ENCODE results near the gene NMT2.
"Not testable (repeated sequence)": the region's sequence is repeated elsewhere in the genome, so short reads cannot be mapped to it uniquely, and the experiment has no call there.

NMT2 gene

DNA sequence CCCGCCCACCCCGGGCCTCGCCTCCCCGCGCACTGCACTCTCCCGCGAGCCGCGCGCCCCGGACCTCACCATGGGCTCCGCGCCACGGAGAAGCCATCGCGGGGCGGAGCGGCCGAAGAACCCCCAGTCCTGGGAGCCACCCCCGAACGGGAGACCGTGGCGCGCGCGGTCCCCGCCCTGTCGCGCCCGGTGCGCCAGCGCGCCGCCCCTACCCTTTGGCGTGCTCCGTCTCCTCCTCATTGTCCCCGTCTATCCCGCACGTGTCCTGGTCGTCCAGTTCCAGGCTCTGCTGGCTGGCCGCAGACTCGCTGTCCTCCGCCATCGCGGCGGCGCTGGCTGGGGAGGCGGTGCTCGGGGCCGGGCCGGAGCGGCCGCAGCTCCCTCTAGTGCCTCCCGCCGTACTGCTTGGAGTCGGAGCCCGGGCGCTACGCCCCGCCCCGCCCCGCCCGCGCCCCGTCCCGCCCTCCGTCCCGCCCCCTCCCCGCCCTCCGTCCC, at the start of gene NMT2:
Gene NMT2, minus strand, starts transcription at position 403 of the 495 bp plus-strand sequence. Its CDS starts 81 bp downstream, at position 322.
- peak; percentile 97 for DNase-seq

DNA sequence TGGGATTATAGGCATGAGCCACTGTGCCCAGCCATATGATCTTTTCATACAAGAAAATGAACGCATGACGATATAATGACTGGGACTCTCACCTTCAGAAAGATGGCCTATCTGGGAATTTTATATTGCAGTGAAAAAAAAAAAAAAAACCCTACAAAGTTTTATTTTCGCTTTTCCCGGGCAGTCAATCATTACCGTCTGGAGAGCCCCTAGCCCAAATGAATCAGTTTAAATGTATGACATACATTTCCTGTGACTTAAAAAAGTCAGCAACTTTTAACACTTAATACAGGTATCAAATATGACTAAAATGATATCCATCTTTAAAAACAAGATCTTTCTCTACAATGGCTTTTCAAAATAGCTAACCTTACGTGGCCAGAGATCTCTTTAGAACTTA, 48.2 kb upstream of the NMT2 start:
- DNase-seq, result no peak

DNA sequence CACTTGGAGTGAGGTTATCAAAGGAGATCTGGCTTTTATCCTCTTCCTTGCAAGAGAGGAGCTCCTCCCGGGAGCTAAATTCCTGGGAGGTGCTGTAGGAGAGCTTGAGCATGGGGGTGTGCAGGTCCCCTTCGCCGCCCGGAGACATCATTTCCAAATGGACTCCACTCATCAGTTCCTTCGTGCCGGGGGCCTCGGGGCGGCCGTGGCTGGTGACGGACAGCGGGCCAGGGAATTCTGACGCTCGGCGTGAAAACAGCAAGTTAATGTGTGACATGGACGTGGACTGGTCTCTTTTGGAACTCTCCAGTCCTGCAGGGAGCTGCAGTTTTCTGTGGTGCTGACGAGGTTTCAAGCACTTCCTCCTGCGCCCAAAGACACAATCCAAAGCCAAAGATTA, 45.7 kb upstream of the NMT2 start:
- DNase-seq, result no peak

DNA sequence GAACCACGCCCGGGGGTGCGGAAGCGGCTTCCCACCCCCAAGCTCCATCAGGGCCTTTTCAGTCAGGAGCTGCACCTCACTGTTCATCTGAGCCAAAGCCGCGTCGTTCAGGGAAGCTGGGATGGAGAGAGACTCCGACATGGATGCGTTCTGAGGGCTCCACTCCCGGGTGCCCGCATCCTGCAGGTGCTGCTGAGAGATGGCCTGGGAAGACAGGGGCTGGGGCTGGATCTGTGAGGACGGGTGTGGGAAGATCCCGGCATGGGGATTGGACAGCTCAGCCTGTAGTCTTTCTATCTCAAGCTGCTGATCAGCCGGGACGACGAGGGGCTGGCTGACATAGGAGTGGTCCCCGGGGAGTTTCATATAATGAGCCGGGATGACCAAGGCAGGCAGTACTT, 45.0 kb upstream of the NMT2 start:
- no peak for DNase-seq

DNA sequence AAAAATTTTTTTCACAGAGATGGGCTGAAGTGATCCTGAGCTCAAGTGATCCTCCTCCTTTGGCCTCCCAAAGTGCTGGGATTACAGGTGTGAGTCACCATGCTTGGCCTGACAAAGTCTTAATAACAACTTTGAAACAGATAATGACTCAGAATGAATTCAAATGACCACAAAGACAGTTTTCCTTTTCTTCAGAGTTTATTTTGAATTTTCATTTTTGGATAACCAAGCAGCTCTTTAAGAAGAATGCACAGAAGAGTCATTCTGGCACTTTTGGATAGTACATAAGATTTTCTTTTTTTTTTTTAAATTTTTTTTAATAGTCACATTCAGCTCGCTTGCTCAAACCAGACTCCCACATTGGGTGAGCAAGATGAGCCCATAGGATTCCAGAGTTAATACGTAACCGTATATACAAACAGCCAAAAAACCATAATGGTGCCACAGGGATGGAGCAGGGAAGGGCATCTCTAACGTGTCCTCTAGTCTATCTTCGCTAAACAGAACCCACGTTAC, 43.0 kb upstream of the NMT2 start:
- DNase-seq, result no peak

DNA sequence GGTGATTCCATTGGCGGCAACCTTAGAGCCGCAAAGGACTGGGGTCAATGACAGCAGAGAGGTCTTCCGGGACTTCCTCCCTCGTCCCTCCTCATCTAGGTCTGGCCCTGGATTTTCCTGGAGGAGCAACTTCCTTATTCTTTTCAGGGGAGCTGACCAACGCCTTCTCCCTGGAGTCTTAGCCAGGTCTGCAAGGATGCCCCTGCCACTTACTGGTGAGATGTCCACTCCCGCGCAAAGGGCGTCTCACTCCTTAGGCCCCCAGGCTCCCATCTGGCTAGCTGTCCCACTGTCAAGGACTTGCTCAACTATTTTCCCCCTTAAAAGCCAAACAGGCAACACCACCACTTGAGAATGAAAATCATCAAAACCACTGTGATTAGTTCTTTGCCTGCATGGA, 42.0 kb upstream of the NMT2 start:
- no peak for DNase-seq

DNA sequence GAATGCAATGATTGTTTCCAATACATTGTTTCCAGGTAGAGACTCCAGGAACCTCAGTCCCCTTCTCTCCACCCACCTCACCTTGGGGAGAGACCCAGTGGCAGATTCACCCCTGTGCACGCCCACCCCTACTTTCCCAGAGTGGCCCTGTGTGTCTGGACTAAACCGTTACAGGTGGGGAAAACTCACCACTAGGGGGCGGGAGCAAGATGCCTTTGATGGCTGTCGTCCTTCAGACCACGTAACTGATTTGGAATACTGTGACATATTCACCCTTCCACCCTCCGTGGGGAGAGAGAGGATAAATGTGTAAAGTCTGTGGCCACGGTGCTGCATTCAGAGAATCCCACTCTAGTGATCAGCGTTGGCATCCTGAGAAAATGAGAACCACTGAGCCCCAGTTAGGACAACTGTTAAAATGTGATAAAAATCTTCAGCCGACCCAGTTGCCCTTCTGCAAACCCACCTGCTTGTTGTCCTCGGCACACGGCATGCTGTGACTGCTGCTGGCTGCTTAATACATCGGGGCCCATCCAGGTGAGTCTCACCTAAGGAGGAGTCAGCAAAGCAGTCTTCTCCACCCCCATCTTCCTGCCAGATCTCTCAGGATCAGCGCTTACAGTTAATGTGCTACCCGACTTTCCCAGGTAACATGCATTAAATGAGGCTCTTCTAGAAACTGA, 41.5 kb upstream of the NMT2 start:
- DNase-seq, result peak; percentile 83

DNA sequence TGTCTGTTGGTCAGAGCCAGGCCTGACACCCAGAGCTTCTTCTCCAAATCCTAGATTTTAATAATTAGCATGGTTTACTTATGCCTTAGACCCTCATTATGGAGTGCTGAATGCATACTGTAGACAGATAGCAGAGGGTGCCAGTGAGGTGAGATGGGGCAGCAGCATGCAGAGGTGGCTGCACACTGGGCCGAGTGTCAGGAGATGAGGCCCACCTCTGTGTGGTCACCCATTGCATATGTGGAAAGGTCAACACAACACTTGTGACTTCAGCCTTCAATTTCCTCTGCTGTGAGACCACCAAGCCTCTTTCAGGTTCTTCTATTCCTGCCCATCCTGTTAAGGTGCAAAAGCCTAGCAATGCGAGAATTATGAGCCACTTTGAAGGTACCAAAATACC, 39.7 kb upstream of the NMT2 start:
- DNase-seq, result no peak

DNA sequence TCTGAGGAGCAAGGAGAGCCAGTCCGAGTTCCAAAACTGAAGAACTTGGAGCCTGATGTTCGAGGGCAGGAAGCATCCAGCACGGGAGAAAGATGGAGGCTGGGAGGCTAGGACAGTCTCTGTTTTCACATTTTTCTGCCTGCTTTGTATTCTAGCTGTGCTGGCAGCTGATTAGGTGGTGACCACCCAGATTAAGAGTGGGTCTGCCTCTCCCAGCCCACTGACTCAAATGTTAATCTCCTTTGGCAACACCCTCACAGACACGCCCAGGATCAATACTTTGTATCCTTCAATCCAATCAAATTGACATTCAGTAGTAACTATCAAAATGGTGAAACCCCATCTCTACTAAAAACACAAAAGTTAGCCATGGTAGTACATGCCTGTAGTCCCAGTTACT, 38.9 kb upstream of the NMT2 start:
- DNase-seq, result not testable (repeated sequence)

DNA sequence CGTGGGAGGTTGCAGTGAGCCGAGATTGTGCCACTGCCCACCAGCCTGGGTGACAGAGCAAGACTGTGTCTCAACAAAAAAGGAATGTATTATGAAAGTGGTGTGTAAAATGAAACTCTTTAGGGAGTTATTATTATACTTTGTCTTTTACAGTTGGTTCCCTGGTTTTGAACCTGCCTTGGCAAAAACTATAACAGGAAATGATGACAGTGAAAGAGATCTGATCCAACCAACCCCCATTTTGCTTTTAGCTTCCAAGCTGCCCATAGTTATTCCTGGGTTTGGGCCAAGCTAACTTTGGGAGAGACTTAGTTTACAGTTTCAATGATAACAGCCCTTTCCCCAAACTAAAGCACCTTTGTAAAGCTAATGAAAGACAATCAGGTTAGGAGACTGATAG, 34.1 kb upstream of the NMT2 start:
- DNase-seq, result no peak

DNA sequence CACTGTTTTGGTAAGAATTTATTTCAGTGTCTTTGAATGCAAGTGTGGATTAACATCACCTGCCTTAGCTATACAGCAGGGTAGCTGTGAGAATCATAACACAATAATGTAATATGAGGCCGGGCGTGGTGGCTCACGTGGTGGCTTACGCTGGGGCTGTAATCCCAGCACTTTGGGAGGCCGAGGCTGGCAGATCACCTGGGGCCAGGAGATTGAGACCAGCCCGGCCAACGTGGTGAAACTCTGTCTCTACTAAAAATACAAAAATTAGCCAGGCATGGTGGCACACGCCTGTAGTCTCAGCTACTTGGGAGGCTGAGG, 33.8 kb upstream of the NMT2 start:
- DNase-seq, result not testable (repeated sequence)

DNA sequence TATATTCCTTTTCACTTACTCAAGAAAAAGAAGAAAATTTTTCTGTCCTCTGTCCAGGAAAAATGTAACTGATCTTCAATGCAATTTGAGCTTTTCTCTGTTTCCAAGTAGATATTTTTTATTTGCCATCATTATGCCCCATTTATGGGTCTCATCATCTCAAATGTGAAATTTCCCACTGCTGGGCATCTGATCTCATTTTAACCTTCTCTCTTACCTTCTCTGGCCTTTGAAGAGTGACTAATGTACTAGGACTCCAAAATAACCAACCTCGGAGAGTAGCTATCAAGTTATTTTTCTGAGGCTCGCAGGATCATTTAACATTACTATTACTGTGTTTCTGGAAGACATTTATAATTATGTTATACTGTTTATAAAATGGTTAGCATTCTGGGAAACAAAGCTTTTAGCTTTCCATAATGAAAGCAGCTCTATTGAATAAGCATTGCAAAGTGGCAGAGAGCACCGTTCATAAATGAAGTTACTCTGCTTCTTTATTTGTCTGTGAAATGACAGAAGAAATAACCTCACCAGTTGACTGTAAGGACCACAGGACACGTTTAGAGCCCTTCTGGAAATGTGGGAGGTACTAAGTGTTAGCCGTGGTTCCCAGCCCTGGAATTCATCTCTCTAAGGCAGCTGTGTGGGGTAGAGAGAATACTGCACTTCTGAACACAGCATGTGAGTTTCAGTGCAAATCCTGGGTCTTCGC, 33.3 kb upstream of the NMT2 start:
- no peak for DNase-seq

DNA sequence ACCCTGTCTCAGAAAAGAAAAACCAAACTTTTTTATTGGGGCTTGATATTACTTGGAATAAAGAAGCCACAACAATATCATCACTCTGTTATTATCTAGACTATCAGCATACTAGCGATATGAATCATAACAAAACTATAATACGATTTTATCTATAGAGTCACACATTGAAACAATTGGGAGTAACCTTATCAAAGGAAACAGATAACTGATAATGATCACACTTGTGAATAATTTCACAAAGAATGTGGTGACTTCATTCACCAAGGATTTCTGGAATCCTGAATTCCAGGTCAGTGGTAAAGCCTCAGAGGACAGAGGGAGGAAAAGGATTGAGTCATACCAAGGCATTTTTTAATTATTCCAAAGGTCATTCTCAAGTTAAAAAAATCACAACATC, 32.1 kb upstream of the NMT2 start:
- DNase-seq, result no peak

DNA sequence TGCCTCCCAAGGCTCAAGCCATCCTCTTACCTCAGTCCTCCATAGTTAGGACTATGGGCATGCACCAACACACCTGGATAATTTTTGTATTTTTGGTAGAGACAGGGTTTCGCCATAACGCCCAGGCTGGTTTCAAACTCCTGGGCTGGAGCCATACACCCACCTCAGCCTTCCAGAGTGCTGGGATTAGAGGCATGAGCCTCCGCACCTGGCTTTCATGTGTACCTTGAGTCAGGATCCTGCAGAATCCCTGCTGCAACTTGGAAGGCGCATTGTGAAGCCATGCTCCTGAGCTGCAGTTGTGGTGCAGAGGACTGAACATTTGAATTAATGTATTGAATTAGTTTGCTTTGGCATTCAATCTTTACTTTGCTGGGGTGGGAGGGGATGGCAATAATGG, 29.4 kb upstream of the NMT2 start:
- no peak for DNase-seq

DNA sequence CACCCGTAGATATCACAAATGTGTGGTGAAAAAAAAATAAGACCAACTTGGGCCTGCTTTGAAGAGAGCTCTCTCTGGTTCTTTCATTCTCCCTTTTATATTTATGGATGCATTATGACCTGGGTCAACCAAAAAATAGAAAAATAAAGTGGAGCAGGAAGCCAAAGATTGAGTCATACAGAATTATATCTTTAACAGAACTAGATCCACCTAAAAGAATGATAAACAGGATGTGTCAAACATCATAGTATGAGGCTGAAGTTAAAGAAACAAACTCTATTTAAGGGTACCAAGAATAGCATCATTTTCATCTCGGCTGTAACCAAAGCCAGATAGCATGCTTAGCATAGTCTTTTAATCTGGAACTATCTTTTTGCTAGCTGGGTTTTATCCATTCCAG, 28.8 kb upstream of the NMT2 start:
- DNase-seq, result no peak

DNA sequence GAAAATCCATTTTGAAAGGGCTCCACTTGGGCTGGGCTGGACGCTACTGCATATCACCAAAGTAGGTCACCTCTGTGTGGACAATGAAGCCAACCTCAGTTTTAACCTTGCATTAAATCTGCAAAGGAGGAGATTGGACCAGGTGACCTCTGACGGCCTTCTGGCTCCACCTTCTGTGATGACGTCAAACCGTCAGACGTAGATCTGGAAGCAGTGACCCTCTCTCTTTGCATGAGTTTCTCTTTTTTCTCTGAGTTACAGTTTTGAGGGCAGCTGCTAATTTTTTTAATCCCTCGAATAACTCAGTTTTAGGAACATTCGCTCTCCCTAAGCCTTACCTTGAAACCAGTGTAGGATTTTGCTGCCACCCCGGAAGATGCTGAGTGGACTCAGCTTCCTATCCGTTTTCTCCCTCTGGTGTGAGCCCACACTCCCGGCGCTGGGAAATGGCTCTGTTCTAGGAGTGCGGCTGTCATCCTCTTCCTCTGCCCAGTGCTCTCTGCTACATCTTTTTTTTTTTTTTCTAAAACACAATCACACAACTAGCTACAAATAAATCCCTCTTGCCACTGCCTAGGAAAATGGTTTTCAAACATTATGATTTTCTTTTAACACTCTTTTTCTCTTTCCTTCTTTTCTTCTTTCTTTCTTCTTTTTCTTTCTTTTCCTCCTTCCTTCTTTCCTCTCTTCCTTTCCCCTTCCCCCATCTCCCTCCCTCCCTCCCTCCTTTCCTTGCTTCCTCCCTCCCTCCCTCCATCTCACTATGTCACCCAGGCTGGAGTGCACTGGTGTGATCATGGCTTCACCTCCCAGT, 27.7 kb upstream of the NMT2 start:
- peak; percentile 46 for DNase-seq

DNA sequence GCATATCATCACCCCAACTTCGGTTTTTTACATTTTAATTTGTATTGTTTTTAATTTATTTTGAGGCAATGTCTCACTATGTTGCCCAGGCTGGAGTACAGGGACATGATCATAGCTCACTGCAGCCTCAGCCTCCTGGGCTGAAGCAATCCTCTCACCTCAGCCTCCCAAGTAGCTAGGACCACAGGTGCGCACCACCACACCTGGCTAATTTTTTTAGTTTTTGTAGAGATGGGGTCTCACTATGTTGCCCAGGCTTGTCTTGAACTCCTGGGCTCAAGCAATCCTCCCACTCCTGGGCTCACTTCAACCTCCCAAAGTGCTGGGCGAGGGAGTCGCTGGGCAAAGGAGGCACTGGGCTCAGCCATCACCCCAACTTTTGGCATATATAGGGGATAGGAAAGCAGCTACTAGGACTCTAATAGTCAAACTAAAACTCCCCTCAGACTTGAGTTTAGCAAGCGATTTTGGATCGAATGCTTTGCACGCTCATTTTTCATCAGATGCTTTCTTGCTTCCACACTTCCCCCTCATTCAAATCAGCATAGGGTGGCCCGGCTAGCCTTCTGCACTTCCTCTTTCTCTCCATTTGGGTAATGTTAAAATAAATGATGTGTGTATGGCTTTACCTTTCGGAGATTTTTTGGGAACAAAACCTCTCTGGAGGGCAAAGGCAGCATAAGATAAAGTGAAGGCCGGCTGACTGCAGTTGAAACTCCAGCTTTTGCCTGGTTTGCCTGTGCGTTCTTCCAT, 20.8 kb upstream of the NMT2 start:
- DNase-seq, result no peak

DNA sequence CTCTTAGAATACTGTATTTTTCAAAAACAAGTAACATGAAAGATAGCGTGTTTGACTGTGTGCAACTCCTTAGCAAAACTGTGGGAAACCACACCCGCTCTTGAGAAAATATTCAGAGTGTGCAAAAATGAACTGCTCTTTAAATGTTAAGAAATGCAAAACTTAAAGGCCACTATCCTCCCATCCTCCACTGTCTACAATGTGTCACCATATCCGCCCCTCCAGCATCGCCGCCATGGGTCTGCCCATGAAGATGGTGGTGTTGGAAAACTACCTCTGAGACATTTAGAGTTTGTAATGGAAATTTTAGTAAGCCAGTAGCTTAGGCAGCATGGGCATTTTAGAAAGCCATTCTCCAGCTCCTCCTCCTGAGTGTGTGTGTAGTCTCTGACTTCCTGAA, 20.1 kb upstream of the NMT2 start:
- DNase-seq, result no peak

DNA sequence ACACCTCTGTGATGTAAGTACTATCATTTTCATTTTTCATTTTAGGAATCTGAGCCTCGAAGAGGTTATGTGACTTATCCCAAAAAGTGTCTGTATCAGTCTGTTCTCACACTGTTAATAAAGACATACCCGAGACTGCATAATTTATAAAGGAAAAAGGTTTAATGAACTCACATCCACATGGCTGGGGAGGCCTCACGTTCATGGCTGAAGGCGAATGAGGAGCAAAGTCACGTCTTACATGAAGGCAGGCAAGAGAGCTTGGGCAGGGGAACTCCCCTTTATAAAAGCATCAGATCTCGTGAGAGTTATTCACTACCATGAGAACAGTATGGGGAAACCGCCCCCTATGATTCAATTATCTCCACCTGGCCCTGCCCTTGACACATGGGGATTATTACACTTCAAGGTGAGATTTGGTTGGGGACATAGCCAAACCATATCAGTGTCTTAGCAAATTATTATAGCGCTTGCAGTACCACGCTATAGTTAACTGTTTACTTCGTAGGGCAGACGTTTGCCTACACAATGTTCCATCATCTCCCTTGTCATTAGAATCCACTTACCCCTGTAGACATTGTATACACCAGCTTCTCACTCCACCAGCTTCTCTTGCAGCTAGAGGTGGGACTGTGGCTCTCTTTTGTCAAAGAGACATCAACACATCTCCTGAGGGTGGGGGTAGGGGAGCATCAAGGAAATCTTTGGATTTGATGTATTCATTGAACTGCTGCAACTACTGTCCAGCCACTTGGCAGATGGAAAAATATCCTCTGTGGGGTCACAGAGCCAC, 15.4 kb upstream of the NMT2 start:
- DNase-seq, result no peak

DNA sequence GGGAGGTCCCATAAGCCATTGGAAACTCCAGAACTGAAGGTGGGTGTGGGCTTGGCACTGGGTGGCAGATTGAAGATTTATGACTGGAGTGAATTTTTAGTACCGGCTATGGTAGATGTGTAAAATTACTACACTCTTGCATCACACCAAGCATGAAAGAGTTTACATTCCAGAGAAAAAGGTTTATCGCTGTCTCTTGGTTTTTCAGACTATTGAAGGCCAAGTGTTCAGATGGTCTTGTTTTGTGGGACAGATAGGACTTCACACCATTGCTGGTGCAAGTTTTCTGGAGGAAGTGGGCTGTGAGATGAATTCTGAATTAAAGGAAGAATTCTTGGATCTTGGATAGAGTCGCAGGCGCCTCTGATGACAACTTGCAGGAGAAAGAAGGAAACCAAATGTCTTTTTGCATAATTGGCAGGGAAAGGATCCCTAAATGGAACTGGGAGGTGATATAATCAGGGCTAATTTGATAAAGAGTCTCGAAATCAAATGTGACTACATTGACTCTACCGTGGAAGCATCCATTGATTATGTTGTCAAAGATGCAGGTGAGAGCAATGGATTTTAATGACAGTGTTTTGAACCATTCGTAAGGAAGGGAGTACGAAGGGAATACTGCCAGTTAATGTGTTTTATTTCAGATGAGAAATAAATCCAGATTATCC, 14.2 kb upstream of the NMT2 start:
- no peak for DNase-seq

DNA sequence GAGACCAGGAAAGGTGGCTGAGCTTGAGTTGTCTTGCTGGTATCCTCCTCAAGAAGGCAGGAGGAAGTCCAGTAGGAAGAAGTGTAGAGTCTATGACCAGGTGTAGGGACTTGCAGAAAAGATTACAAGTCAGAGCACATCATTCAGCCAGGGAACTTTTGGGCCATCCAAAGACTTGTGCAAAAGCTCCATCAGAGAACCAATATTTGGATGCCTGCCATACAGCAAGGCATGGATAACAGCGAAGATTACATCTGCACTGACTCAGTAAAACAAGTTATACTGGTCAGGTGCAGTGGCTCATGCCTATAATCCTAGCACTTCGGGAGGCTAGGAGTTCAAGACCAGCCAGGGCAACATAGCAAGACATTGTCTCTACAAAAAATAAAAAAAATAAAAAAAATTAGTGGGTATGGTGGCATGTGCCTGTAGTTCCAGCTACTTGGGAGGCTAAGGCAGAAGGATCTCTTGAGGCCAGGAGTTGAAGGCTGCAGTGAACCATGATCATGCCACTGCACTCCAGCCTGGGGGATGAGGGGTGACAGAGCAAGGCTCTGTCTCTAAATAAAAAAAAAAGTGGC, 13.2 kb upstream of the NMT2 start:
- no peak for DNase-seq

Data from DMS53 (cell line).